Fibroblast of gingiva (primary cell): ENCODE results near the gene CIART.
"Not testable (repeated sequence)": the region's sequence is repeated elsewhere in the genome, so short reads cannot be mapped to it uniquely, and the experiment has no call there.

Experiments
- DNase-seq: peaks from one replicate; pipeline ENCODE4 v3.0.0-alpha.2; 2011; ENCODE audit warnings: low read depth

CIART gene

GRCh38 chr1:150262388-150263320, 19.7 kb upstream of the CIART start:
- DNase-seq = no peak

GRCh38 chr1:150263549-150263948, 18.8 kb upstream of the CIART start:
- no peak for DNase-seq

GRCh38 chr1:150267896-150268295, 14.5 kb upstream of the CIART start:
- DNase-seq = no peak

- DNase-seq = peak; percentile 29
These were observed 14.0 kb upstream of the CIART start for GRCh38 chr1:150268340-150268704.

GRCh38 chr1:150268705-150269403, 13.5 kb upstream of the CIART start, which contains the start of gene APH1A:
TSS of gene APH1A (minus strand) at chr1:150269016. CDS start at chr1:150268810, 206 bp downstream.
- peak; percentile 97 for DNase-seq

GRCh38 chr1:150269451-150269850, 12.9 kb upstream of the CIART start:
- no peak for DNase-seq

- no peak for DNase-seq
These were observed 10.9 kb upstream of the CIART start for GRCh38 chr1:150271291-150271959.

- DNase-seq = no peak
These were observed 9.0 kb upstream of the CIART start for GRCh38 chr1:150273311-150273710.

- no peak for DNase-seq
These were observed 2.1 kb upstream of the CIART start for GRCh38 chr1:150280138-150280707.

- DNase-seq = peak; percentile 59
These were observed 1.1 kb upstream of the CIART start for GRCh38 chr1:150281221-150281757.

- DNase-seq = no peak
These were observed 204 bp downstream of the CIART start for GRCh38 chr1:150282558-150282958.

GRCh38 chr1:150283260-150283659, 906 bp downstream of the CIART start:
- DNase-seq = no peak

GRCh38 chr1:150288382-150288781, 6.0 kb downstream of the CIART start:
- no peak for DNase-seq

- DNase-seq = no peak
These were observed 6.5 kb downstream of the CIART start for GRCh38 chr1:150288822-150289221.

GRCh38 chr1:150293433-150294253, 11.3 kb downstream of the CIART start, which contains the start of gene MRPS21:
TSS of gene MRPS21 (plus strand) at chr1:150293861. CDS start at chr1:150294367, 506 bp downstream.
- peak; percentile 88 for DNase-seq

GRCh38 chr1:150295476-150295875, 13.1 kb downstream of the CIART start:
- DNase-seq = no peak

GRCh38 chr1:150299716-150300115, 17.4 kb downstream of the CIART start:
- DNase-seq = no peak

- no peak for DNase-seq
These were observed 20.0 kb downstream of the CIART start for GRCh38 chr1:150302338-150302737.

GRCh38 chr1:150302902-150303301, 20.5 kb downstream of the CIART start:
- no peak for DNase-seq

GRCh38 chr1:150308585-150308984, 26.2 kb downstream of the CIART start:
- DNase-seq = not testable (repeated sequence)
